ENCODE data around the gene APBB2.
A peak's percentile ranks its signal among the peaks of the same experiment; 100 is the strongest.

APBB2 gene

DNA sequence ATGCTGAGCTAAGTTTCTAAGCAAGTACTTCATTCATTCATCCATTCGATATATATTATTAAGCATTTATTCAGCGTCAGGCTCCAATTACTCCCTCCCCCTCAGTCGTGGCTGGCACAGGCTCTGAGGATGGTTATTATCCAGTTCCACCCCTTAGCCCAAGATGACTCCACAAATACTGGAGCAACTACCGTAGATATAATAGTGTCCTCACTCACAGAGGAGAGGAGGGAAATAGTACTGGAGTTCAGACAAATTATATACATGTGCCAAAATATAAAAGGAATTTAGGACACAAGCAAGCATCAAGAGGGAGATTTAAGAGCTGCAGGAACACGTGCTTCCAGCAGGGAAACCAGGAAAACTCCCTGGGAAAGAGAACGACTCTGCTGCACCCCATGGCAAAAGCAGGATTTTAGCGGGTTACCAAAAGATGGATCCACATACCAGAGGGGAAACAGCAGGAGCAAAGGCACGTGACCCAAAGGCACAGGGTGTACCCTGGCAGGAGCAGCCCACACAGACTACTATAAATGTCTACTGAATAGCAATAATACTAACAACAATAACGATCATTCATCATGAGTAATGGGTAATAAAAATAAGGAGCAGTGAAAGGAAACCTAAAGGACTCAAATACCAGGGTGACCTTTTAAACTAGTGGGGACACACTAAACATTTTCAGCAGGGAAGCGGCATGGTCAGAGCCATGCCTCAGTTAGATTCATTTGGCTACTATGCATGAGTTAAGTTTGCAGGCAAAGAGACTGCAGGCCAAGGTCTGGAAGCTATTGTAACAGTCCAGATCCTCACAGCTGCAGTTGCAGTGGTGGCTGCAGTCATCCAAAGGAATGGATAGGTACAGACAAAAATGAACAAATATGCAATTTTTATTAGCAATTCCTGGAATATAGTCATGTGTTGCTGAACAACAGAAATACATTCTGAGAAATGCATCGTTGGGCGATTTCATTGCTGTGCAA is 153.7 kb downstream of the APBB2 start:
- TF ChIP-seq GATA3 (IDR thresholded peaks at IDR 0.05; ENCODE audit: low read depth, low read length): no peak
- no peak for TF ChIP-seq GATA2 (IDR thresholded peaks at IDR 0.05; ENCODE audit: low read depth, low read length)

DNA sequence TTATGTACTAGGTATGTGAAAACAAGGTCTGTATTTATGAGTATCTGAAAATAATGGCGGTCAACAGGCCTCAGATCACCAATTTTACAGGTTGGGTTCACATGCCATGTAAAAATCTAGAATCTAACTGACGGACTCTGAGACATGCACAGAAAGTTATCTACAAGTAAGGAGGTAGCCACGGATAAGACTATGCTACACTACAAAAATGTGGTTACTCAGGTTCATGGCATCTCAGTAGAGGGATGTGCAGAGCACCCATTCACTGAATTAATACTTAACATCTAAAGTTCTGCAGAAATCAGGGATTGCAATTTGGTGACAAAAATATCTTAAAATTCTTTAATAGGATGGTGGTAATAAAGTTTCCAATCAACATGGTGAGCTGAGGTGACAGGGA is 155.9 kb downstream of the APBB2 start:
- TF ChIP-seq GATA2 (IDR thresholded peaks at IDR 0.05; ENCODE audit: low read depth, low read length): no peak
- no peak for TF ChIP-seq GATA3 (IDR thresholded peaks at IDR 0.05; ENCODE audit: low read depth, low read length)

DNA sequence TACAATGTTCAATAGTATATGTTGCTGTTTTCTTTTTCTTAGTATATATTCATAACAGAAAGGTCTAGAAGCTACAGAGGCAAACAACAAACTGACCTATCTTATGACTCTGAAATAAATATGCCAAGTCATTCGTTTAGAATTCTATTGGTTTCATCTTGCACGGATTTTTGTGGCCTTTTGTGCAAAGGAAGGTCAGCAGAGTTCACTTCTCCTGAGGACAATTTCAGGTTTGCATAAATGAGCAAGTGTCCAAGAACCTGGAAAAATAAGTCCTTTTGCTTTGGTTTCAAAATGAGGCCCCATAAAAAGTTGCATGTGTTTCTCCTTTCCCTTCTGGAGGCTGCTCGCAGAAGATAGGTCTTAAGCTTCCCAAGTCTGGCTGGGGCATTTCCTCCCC is 156.9 kb downstream of the APBB2 start:
- no peak for TF ChIP-seq GATA2 (IDR thresholded peaks at IDR 0.05; ENCODE audit: low read depth, low read length)

DNA sequence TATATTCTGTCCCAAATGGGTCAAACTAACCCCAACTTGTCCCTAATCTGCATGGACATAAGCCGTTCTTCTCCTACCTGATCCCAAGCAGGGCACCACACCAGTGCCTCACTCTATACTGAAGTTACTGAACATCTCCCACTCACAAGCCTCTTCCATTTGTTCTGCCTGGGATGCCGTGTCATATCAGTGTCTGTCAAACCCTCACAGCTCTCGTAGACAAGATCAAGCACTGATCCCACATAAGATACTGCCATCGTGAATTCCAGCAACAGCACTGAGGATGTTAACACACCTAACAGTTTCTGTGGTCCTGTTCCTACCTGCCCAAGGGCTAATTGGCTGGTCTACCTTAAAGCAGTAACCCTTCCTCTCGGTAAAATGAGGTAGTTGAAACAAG is 162.1 kb downstream of the APBB2 start:
- no peak for TF ChIP-seq GATA3 (IDR thresholded peaks at IDR 0.05; ENCODE audit: low read depth, low read length)
- TF ChIP-seq GATA2 (IDR thresholded peaks at IDR 0.05; ENCODE audit: low read depth, low read length): no peak

DNA sequence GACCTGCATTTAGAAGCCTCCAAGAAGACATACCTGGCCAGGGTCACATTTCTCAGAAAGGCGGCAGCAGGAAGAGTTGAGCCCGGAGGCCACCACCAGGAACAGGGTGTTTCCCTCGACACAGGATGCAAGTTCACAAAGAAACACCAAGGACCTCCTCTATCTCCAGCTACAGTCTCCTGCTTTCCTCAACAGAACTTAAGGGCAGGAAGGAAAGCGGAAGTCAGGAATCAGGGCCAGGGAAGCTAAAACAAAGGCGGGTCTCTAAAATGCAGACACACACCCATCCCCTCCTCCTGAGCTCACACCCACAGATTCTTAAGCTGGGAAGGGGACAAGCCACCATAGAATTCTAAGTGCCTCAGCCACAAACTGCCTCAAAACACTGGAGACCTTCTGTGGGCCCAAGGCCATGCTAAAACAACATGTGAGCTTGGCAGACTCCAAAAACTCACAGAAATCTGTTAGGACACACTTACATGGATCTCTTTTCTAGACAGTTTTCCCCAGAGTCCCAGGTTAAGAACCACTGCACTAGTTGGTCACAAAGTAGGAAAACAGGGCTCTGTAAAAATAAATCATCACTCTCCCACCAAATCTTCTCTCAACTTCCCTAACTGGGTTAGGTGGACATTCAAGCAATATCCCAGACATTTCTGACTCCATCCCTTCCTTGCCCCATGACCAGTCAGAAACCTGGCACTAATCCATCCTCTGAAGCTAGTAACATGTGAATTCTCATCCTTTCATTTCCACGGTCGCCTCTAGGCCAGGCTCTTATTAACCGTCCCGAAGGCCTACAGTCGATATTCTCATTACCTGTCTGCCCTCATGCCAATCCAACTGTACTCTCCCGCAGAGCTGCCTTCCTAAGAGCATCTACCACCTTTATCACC is 163.2 kb downstream of the APBB2 start:
- TF ChIP-seq GATA2 (IDR thresholded peaks at IDR 0.05; ENCODE audit: low read depth, low read length) (no peak), GATA3 (IDR thresholded peaks at IDR 0.05; ENCODE audit: low read depth, low read length) (no peak)

DNA sequence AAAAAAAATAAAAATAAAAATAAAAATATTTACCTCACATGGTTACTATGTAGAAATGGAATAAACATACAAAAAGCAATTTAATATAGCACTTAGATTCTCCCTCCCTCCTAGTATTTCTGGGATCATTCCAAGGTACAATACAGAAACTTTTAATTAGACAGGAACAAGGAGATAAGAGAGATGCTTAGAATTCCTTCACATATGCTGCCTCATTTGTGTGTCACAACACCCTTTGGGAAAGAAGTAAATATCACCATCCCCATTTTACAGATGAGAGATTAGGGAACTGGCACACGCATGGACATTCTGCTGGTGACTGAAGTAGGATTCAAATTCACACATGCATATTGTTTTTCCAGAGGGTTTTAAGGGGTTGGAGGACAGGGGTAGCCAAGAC is 164.2 kb downstream of the APBB2 start:
- TF ChIP-seq GATA2 (IDR thresholded peaks at IDR 0.05; ENCODE audit: low read depth, low read length) (no peak), GATA3 (IDR thresholded peaks at IDR 0.05; ENCODE audit: low read depth, low read length) (no peak)

DNA sequence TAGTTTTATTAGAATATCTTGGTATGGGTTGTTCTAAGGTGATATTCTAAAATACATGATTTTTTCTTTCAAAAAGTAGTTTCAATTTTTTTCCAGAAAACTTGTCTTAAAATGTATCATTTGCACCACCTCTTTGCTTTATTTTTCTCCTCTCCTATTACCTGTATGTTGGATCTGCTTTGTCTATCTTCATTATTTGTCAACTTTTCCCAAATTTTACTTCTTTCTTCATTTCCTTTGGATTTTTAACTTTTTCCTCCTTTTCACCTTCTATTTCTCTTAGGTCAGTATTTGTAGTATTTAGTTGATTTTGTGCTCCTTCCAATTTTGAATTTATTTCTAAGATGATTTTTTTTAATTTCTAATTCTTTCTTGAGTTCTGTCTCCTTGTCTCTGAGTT is 169.6 kb downstream of the APBB2 start:
- TF ChIP-seq GATA2 (IDR thresholded peaks at IDR 0.05; ENCODE audit: low read depth, low read length) (no peak), GATA3 (IDR thresholded peaks at IDR 0.05; ENCODE audit: low read depth, low read length) (no peak)

DNA sequence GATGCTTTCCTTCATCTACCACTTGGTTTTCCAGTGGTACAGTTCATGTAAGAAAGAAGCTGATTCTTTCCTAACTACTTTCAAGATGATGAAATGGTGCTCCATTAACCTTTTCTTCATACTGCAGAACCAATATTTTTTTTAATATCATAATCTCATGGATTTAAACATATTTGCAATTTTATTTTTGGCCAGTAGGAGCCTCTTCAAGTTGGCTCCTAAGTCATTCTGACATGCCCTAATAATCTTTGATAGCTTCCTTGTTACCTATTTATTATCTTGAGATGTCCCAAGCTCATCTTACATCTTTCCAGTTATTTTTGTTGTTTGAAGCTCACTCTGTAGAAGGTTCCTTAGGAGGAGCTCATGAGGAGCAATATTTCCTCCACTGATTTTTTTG is 170.2 kb downstream of the APBB2 start:
- no peak for TF ChIP-seq GATA3 (IDR thresholded peaks at IDR 0.05; ENCODE audit: low read depth, low read length)
- TF ChIP-seq GATA2 (IDR thresholded peaks at IDR 0.05; ENCODE audit: low read depth, low read length): no peak

DNA sequence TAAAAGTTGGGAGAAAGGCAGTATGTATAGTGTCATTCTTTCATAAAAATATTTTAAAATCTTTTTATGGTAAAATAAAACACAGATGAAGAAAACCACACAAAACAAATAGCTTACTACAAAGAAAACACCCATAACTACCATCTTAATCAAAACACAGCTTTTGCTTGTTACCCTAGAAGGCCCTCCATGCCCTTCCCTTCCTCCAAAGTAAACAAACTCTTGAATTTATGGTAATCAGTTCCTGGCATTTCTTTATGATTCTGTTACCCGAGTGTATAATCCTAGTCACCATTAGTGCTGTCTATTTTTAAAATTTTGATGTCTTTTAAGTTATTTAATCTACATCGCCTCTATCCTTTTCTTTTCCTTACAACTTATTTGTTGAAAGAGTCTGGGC is 170.9 kb downstream of the APBB2 start:
- no peak for TF ChIP-seq GATA3 (IDR thresholded peaks at IDR 0.05; ENCODE audit: low read depth, low read length)
- no peak for TF ChIP-seq GATA2 (IDR thresholded peaks at IDR 0.05; ENCODE audit: low read depth, low read length)

DNA sequence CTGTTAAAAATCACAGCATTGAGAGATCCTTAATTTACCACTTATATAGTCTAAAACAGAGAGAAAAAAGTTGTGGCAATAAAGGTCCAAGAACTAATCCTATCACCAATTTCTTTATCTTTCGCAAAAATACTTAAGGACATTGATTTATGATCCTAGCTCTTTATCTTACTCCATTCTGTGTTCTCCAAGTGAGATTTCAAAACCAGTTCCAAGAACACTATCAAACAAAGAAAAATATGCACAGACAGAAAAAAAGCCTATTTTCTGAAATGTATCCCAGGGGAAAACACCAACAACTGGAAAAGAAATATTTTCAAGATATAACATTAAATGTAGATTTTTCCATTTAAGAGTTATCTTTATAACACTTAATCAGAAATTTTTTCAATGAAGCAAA is 172.8 kb downstream of the APBB2 start:
- TF ChIP-seq GATA2 (IDR thresholded peaks at IDR 0.05; ENCODE audit: low read depth, low read length) (no peak), GATA3 (IDR thresholded peaks at IDR 0.05; ENCODE audit: low read depth, low read length) (no peak)

DNA sequence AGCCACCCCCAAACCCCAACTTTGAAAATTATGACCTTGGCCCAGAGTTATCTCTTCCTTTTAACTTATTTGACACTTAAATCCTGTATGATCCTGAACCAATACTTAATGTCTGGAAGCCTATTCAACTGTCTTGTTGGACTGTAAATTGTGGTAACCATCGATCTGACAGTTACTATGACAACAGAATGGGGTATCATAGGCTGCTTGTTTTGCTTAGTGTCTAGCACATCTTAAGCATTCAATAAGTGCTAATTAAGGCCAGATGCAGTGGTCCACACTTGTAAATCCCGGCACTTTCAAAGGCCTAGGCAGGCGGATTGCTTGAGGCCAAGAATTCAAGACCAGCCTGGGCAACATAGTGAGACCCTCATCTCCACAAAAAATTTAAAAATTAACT is 175.0 kb downstream of the APBB2 start:
- no peak for TF ChIP-seq GATA2 (IDR thresholded peaks at IDR 0.05; ENCODE audit: low read depth, low read length)
- TF ChIP-seq GATA3 (IDR thresholded peaks at IDR 0.05; ENCODE audit: low read depth, low read length): no peak

DNA sequence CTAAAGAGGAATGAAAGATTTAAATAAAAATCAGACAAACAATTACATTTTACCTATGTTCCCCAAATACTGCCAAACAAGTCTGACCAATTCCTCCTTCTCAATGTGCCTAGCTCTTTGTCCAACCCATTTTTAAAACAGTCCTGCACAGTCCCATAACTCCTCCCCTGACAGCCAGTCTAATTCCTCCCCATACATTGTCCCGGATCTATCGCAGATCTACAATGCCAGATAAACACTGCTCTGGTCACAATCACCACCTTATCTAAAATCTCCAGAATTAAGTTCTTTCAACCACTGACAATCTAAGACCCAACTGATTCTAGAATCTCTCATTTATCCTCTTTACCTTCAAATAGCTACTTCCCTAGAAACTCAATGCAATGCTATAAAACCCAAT is 176.0 kb downstream of the APBB2 start:
- TF ChIP-seq GATA2 (IDR thresholded peaks at IDR 0.05; ENCODE audit: low read depth, low read length) (peak; percentile 81), GATA3 (IDR thresholded peaks at IDR 0.05; ENCODE audit: low read depth, low read length) (peak; percentile 86)

DNA sequence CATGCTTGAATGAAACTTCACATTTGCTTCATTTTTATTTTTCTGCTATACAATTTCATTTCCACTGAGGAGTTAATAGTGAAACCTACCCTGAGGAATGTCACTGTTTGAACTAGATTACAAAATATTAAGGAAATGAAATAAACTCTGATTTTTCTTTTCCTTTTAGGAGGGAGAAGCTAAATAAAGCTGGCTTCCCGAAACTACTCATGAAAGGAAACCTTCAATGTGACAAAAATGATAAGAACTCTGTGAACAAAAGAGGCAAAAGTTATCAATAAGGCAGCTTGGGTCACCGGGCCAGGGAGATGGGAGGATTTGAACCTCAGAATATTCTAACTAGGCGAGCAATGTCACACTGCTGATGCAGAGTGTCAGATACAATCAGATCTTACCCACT is 185.2 kb downstream of the APBB2 start:
- TF ChIP-seq GATA2 (IDR thresholded peaks at IDR 0.05; ENCODE audit: low read depth, low read length) (no peak), GATA3 (IDR thresholded peaks at IDR 0.05; ENCODE audit: low read depth, low read length) (no peak)

DNA sequence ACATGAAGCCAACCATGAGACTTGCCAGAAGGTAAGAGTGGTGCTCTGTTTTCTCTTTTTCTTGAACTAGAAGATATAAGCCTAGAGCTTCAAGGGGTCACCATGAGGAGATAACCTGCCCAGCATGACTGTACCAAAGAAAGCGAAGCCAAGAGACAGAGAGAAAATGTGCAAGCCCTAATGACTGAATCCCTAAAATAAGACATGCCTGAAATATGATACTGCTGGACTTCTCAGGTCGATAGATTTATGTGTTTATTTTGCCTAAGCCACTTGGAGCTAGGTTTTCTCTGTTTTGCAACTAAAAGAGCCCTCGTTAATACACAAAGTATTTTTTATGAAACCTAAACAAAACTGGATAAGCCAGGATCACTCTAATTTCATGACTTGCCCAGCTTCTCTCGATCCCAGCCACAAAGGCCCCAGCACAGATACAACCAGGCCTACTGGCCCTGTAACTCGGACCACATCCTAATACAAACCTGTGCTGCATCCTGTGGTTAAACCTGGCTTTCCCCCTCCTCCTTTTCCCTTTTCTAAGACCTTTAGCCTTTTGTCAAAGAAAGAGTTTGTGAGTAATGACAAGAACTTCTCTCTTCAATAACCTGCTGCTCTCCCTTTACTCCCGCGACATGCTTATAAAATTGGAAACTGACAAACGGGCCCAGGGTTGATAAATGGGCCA is 185.8 kb downstream of the APBB2 start:
- no peak for TF ChIP-seq GATA3 (IDR thresholded peaks at IDR 0.05; ENCODE audit: low read depth, low read length)
